Sigmoid colon (tissue), 4 donors: Measurements from ENCODE around the gene DYNC1I1.

Experiments
- CTCF ChIP-seq, 4 experiments: fragments of 450-650 bp in 3 of 4; fragments of 200-600 bp in 1 of 4; IDR thresholded peaks; one replicate each; pipeline ENCODE4 v1.5.1; 2016 to 2019; ENCODE audit warnings: antibody characterized with exemption in 4 of 4, mild to moderate bottlenecking in 3 of 4, moderate library complexity in 2 of 4
- EP300 ChIP-seq, 4 donors: sonication (generic); formaldehyde crosslinking; IDR thresholded peaks; one replicate each; pipeline ENCODE4 v1.6.1; 2017; ENCODE audit warnings: antibody characterized with exemption in 4 of 4
- POLR2A ChIP-seq, 2 donors: fragments of 450-650 bp; IDR thresholded peaks; one replicate each; pipeline ENCODE4 v1.6.1; 2016; ENCODE audit warnings: antibody characterized with exemption in 2 of 2, mild to moderate bottlenecking in 2 of 2, moderate library complexity in 2 of 2

DNA sequence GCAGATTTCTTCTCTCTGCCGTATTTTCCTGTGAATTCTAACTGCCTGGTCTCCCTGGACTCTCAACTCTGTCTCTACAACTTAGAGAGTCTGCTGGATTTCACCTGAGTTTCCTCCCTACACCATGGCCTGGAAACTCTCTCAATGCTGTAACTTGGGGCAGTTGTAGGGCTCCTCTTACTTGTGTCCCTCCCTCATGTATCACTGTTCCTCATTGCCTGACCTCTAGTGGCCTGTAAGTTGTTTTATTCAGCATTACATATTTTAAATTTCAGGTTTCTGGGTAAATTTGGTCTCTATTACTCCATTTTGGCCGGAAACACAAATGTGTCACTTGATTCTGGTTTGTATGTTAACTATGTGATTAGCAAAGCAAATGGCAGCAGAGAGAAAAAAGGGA, 70.9 kb downstream of the DYNC1I1 start:
- TF ChIP-seq CTCF (IDR thresholded peaks at IDR 0.05), result no peak
- no peak for TF ChIP-seq EP300 (IDR thresholded peaks at IDR 0.05)
- no peak for TF ChIP-seq POLR2A (IDR thresholded peaks at IDR 0.05)
